Measurements from ENCODE around the gene ADGRE2. TPM values are rescaled to one million over a fixed set of nuclear protein-coding genes. Genes with fewer than 3 reads are reported as not detected.
"Not testable (repeated sequence)": the region's sequence is repeated elsewhere in the genome, so short reads cannot be mapped to it uniquely, and the experiment has no call there.

The ADGRE2 gene
- total RNA-seq (10 to 100 TPM in 2 of 5 experiments, 1 to 10 TPM in 1, under 1 TPM in 2; 0.13 to 66.6 (median 1.5) TPM), polyA plus RNA-seq (under 1 TPM; 0.07 to 0.08 TPM), total RNA-seq (6.6 reads per million, percentile 28 among the genes with 10 or more reads in this experiment)

GRCh38 chr19:14778110-14778845, at the start of gene ADGRE2:
ADGRE2 (minus strand) TSS chr19:14778560; CDS start chr19:14776756, 1,804 bp downstream.
- H3K36me3 Mint-ChIP-seq; H3K9me3 ChIP-seq (ENCODE audit: control insufficient read depth in 2 of 3, low read length in 3 of 3); DNase-seq; H3K4me3 ChIP-seq (ENCODE audit: low read length); ATAC-seq; POLR2A ChIA-PET; H3K36me3 ChIP-seq (ENCODE audit: control insufficient read depth in 2 of 3, insufficient read depth in 3 of 3, low read length in 3 of 3); intact Hi-C loops (cut with micrococcal nuclease); H3K27ac ChIP-seq (ENCODE audit: low read depth, low read length); H3K27ac Mint-ChIP-seq; H3K27me3 ChIP-seq (ENCODE audit: control insufficient read depth in 2 of 2, insufficient read depth in 2 of 2, low read length in 2 of 2); H3K9me3 Mint-ChIP-seq; H3K4me1 ChIP-seq (ENCODE audit: control insufficient read depth in 2 of 2, insufficient read depth in 2 of 2, low read length in 2 of 2): not testable (repeated sequence)
- peaks cover 5 to 16% (median 13%) of the 10 kb centered on the region in 7 donors for H3K4me1 Mint-ChIP-seq
- peaks cover 28 to 56% (median 37%) of the 10 kb centered on the region in 5 donors for H3K27me3 Mint-ChIP-seq
- CTCF ChIA-PET, result interaction anchor here (1.0 kb wide), 1 partner anchor 398 kb away, joined by 3 read pairs; no protein-coding TSS in a partner anchor
- H3K4me3 Mint-ChIP-seq, result peak within 1 kb of the TSS in 1 of 10 donors; percentile 6

- POLR2A ChIA-PET, result no interaction called here
- Mint-ChIP-seq H3K27ac (no peak overlapping the region), H3K27me3 (peaks cover 4 to 57% (median 44%) of the 10 kb centered on the region in 5 donors), H3K4me1 (peaks cover 0 to 2% (median 0%) of the 10 kb centered on the region in 7 donors), H3K36me3 (no peaks in the 10 kb centered on the region), H3K9me3 (peaks cover 0 to 6% (median 3%) of the 10 kb centered on the region in 11 donors), H3K4me3 (no peak overlapping the region)
- no peak for ATAC-seq
- Histone ChIP-seq H3K4me1 (ENCODE audit: control insufficient read depth in 2 of 2, insufficient read depth in 2 of 2, low read length in 2 of 2) (no peaks in the 10 kb centered on the region), H3K36me3 (ENCODE audit: control insufficient read depth in 2 of 3, insufficient read depth in 3 of 3, low read length in 3 of 3) (no peaks in the 10 kb centered on the region), H3K27me3 (ENCODE audit: control insufficient read depth in 2 of 2, insufficient read depth in 2 of 2, low read length in 2 of 2) (peaks cover 0 to 3% of the 10 kb centered on the region in 2 donors), H3K9me3 (ENCODE audit: control insufficient read depth in 2 of 3, low read length in 3 of 3) (no peaks in the 10 kb centered on the region), H3K4me3 (ENCODE audit: low read length) (no peak overlapping the region), H3K27ac (ENCODE audit: low read depth, low read length) (no peak overlapping the region)
- CTCF ChIA-PET, result no interaction called here
- intact Hi-C loops (cut with micrococcal nuclease), result no loop called here
- no peak for DNase-seq
These were observed 47.6 kb upstream of the ADGRE2 start for GRCh38 chr19:14826006-14826405.

- Histone ChIP-seq H3K4me1 (ENCODE audit: control insufficient read depth in 2 of 2, insufficient read depth in 2 of 2, low read length in 2 of 2) (no peaks in the 10 kb centered on the region), H3K27me3 (ENCODE audit: control insufficient read depth in 2 of 2, insufficient read depth in 2 of 2, low read length in 2 of 2) (peaks cover 0 to 3% of the 10 kb centered on the region in 2 donors), H3K4me3 (ENCODE audit: low read length) (no peak overlapping the region), H3K27ac (ENCODE audit: low read depth, low read length) (no peak overlapping the region), H3K36me3 (ENCODE audit: control insufficient read depth in 2 of 3, insufficient read depth in 3 of 3, low read length in 3 of 3) (no peaks in the 10 kb centered on the region), H3K9me3 (ENCODE audit: control insufficient read depth in 2 of 3, low read length in 3 of 3) (no peaks in the 10 kb centered on the region)
- H3K36me3 Mint-ChIP-seq, result peaks cover 0 to 3% (median 0%) of the 10 kb centered on the region in 5 donors
- DNase-seq (no peak), ATAC-seq (no peak)
- H3K4me3 Mint-ChIP-seq, result no peak overlapping the region
- H3K27me3 Mint-ChIP-seq, result peaks cover 4 to 44% (median 42%) of the 10 kb centered on the region in 5 donors
- no peak overlapping the region for H3K27ac Mint-ChIP-seq
- peaks cover 0 to 6% (median 4%) of the 10 kb centered on the region in 11 donors for H3K9me3 Mint-ChIP-seq
- ChIA-PET CTCF (no interaction called here), POLR2A (no interaction called here)
- intact Hi-C loops (cut with micrococcal nuclease), result no loop called here
- H3K4me1 Mint-ChIP-seq, result peaks cover 0 to 2% (median 0%) of the 10 kb centered on the region in 7 donors
These were observed 43.6 kb upstream of the ADGRE2 start for GRCh38 chr19:14821937-14822336.

DNA sequence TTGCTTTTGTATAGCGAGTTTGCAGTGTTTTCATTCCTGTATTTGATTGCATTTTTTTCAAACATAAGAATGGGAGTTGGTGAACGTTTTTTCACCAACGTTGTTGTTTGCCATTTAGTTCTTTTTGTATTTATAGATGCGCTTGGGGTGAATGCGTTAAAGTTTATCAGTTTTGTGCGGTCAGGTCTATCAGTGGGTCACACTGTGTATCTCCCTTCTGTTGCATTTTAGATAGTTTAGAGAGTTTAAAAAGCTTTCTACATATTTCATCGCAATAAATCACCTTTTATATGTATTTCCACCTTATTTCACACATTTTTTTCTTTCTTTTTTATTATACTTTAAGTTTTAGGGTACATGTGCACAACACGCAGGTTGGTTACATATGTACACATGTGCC, 40.2 kb upstream of the ADGRE2 start:
- CTCF ChIA-PET, result no interaction called here
- H3K9me3 Mint-ChIP-seq, result peaks cover 0 to 4% (median 0%) of the 10 kb centered on the region in 11 donors

DNA sequence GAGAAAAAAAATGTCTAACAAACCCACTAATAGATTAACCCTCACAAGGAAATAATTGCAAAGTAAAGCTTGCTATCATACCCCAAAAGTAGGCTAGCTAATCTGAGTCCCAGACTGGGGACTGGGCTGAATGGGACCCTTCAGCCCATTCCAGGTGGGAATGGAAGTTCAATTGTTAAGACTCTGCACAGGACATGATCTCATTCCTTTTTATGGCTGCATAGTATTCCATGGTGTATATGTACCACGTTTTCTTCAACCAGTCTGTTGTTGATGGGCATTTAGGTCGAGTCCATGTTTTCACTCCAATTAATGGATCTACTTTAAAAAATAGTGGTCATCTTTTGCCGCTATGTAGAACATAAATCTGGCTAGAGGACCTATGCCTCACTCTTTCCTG, 38.7 kb upstream of the ADGRE2 start:
- DNase-seq, result no peak
- peaks cover 0 to 16% (median 11%) of the 10 kb centered on the region in 5 donors for H3K27me3 Mint-ChIP-seq

More for the DNA sequence above, 40.2 kb upstream of the ADGRE2 start:
- Mint-ChIP-seq H3K4me3 (no peak overlapping the region), H3K4me1 (peaks cover 0 to 3% (median 0%) of the 10 kb centered on the region in 7 donors), H3K27me3 (peaks cover 0 to 22% (median 11%) of the 10 kb centered on the region in 5 donors), H3K27ac (no peak overlapping the region), H3K36me3 (peaks cover 0 to 3% (median 0%) of the 10 kb centered on the region in 5 donors)
- ATAC-seq (no peak), DNase-seq (no peak)
- Histone ChIP-seq H3K4me1 (ENCODE audit: control insufficient read depth in 2 of 2, insufficient read depth in 2 of 2, low read length in 2 of 2) (no peaks in the 10 kb centered on the region), H3K27ac (ENCODE audit: low read depth, low read length) (no peak overlapping the region), H3K4me3 (ENCODE audit: low read length) (no peak overlapping the region), H3K9me3 (ENCODE audit: control insufficient read depth in 2 of 3, low read length in 3 of 3) (no peaks in the 10 kb centered on the region), H3K27me3 (ENCODE audit: control insufficient read depth in 2 of 2, insufficient read depth in 2 of 2, low read length in 2 of 2) (no peaks in the 10 kb centered on the region), H3K36me3 (ENCODE audit: control insufficient read depth in 2 of 3, insufficient read depth in 3 of 3, low read length in 3 of 3) (no peaks in the 10 kb centered on the region)
- POLR2A ChIA-PET, result no interaction called here
- intact Hi-C loops (cut with micrococcal nuclease), result no loop called here

GRCh38 chr19:14814982-14815652, 36.8 kb upstream of the ADGRE2 start:
- CTCF ChIA-PET, result no interaction called here

More for the DNA sequence above, 38.7 kb upstream of the ADGRE2 start:
- Mint-ChIP-seq H3K9me3 (peaks cover 0 to 4% (median 0%) of the 10 kb centered on the region in 11 donors), H3K4me1 (peaks cover 0 to 3% (median 0%) of the 10 kb centered on the region in 7 donors), H3K36me3 (peaks cover 0 to 3% (median 0%) of the 10 kb centered on the region in 5 donors), H3K27ac (no peak overlapping the region), H3K4me3 (no peak overlapping the region)
- H3K27ac ChIP-seq (ENCODE audit: low read depth, low read length), result no peak overlapping the region
- H3K27me3 ChIP-seq (ENCODE audit: control insufficient read depth in 2 of 2, insufficient read depth in 2 of 2, low read length in 2 of 2), result no peaks in the 10 kb centered on the region
- no peaks in the 10 kb centered on the region for H3K36me3 ChIP-seq (ENCODE audit: control insufficient read depth in 2 of 3, insufficient read depth in 3 of 3, low read length in 3 of 3)
- CTCF ChIA-PET, result no interaction called here
- no peaks in the 10 kb centered on the region for H3K4me1 ChIP-seq (ENCODE audit: control insufficient read depth in 2 of 2, insufficient read depth in 2 of 2, low read length in 2 of 2)
- H3K9me3 ChIP-seq (ENCODE audit: control insufficient read depth in 2 of 3, low read length in 3 of 3), result no peaks in the 10 kb centered on the region
- ATAC-seq, result no peak
- H3K4me3 ChIP-seq (ENCODE audit: low read length), result no peak overlapping the region
- POLR2A ChIA-PET, result no interaction called here
- intact Hi-C loops (cut with micrococcal nuclease), result no loop called here

More at GRCh38 chr19:14814982-14815652, 36.8 kb upstream of the ADGRE2 start:
- DNase-seq (no peak), ATAC-seq (no peak)
- Mint-ChIP-seq H3K27me3 (peaks cover 0 to 8% (median 4%) of the 10 kb centered on the region in 5 donors), H3K4me1 (peaks cover 0 to 3% (median 0%) of the 10 kb centered on the region in 7 donors), H3K36me3 (peaks cover 0 to 3% (median 0%) of the 10 kb centered on the region in 5 donors), H3K9me3 (peaks cover 0 to 4% (median 0%) of the 10 kb centered on the region in 11 donors), H3K4me3 (no peak overlapping the region), H3K27ac (no peak overlapping the region)
- H3K4me3 ChIP-seq (ENCODE audit: low read length), result no peak overlapping the region
- no peaks in the 10 kb centered on the region for H3K4me1 ChIP-seq (ENCODE audit: control insufficient read depth in 2 of 2, insufficient read depth in 2 of 2, low read length in 2 of 2)
- no peaks in the 10 kb centered on the region for H3K27me3 ChIP-seq (ENCODE audit: control insufficient read depth in 2 of 2, insufficient read depth in 2 of 2, low read length in 2 of 2)
- H3K36me3 ChIP-seq (ENCODE audit: control insufficient read depth in 2 of 3, insufficient read depth in 3 of 3, low read length in 3 of 3), result no peaks in the 10 kb centered on the region
- POLR2A ChIA-PET, result no interaction called here
- H3K27ac ChIP-seq (ENCODE audit: low read depth, low read length), result no peak overlapping the region
- H3K9me3 ChIP-seq (ENCODE audit: control insufficient read depth in 2 of 3, low read length in 3 of 3), result no peaks in the 10 kb centered on the region
- intact Hi-C loops (cut with micrococcal nuclease), result no loop called here

Data from naive thymus-derived CD4-positive, alpha-beta T cell (primary cell).